ENCODE results near the gene NRP1.

NRP1 gene

DNA sequence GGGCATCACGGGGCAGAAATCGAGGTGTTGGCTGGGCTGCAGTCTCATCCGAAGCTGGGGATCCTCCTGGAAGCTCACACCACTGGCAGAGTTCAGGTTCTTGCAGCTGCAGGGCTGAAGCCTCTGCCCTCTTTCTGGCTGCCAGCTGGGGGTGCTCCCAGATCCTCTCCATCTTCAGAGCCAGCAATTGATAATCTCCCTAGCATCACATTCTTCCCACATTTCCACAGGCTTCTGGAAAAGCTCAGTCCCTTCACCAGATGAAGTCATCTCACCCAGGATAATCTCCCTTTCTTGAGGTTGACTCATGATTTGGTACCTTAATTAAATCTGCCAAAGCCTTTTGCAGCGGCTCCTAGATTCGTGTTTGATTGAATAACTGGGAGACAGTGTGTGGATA lies 55.2 kb downstream of the NRP1 start:
- TF ChIP-seq TAF1 (IDR thresholded peaks at IDR 0.05; ENCODE audit: low read depth) (no peak), EP300 (IDR thresholded peaks at IDR 0.05; ENCODE audit: borderline replicate concordance) (no peak), USF1 (IDR thresholded peaks at IDR 0.05) (no peak), FOXM1 (IDR thresholded peaks at IDR 0.05; ENCODE audit: borderline replicate concordance, low read depth) (no peak), EGR1 (IDR thresholded peaks at IDR 0.05) (no peak), ZBTB7A (IDR thresholded peaks at IDR 0.05; ENCODE audit: low read depth) (no peak), CREB1 (IDR thresholded peaks at IDR 0.05; ENCODE audit: low read depth) (no peak), REST (IDR thresholded peaks at IDR 0.05; ENCODE audit: low read depth) (no peak), RAD21 (IDR thresholded peaks at IDR 0.05; ENCODE audit: low read depth) (no peak), TEAD4 (IDR thresholded peaks at IDR 0.05) (no peak), TCF12 (IDR thresholded peaks at IDR 0.05; ENCODE audit: low read depth) (no peak), YY1 (IDR thresholded peaks at IDR 0.05; ENCODE audit: low read depth) (no peak), NFIC (IDR thresholded peaks at IDR 0.05) (no peak), CEBPB (IDR thresholded peaks at IDR 0.05) (no peak)
- TF ChIP-seq, protein P1, sequence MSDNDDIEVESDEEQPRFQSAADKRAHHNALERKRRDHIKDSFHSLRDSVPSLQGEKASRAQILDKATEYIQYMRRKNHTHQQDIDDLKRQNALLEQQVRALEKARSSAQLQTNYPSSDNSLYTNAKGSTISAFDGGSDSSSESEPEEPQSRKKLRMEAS (IDR thresholded peaks at IDR 0.05) = no peak

GRCh38 chr10:33278198-33278597 lies 56.3 kb downstream of the NRP1 start:
- TF ChIP-seq TEAD4 (IDR thresholded peaks at IDR 0.05) (no peak), REST (IDR thresholded peaks at IDR 0.05; ENCODE audit: low read depth) (no peak), FOXM1 (IDR thresholded peaks at IDR 0.05; ENCODE audit: borderline replicate concordance, low read depth) (no peak), USF1 (IDR thresholded peaks at IDR 0.05) (no peak)

GRCh38 chr10:33277135-33277536 lies 57.3 kb downstream of the NRP1 start:
- TF ChIP-seq REST (IDR thresholded peaks at IDR 0.05; ENCODE audit: low read depth) (no peak), EGR1 (IDR thresholded peaks at IDR 0.05) (no peak), CEBPB (IDR thresholded peaks at IDR 0.05) (no peak), NFIC (IDR thresholded peaks at IDR 0.05) (no peak), TAF1 (IDR thresholded peaks at IDR 0.05; ENCODE audit: low read depth) (no peak)
- TF ChIP-seq, protein P1 (IDR thresholded peaks at IDR 0.05) = no peak

DNA sequence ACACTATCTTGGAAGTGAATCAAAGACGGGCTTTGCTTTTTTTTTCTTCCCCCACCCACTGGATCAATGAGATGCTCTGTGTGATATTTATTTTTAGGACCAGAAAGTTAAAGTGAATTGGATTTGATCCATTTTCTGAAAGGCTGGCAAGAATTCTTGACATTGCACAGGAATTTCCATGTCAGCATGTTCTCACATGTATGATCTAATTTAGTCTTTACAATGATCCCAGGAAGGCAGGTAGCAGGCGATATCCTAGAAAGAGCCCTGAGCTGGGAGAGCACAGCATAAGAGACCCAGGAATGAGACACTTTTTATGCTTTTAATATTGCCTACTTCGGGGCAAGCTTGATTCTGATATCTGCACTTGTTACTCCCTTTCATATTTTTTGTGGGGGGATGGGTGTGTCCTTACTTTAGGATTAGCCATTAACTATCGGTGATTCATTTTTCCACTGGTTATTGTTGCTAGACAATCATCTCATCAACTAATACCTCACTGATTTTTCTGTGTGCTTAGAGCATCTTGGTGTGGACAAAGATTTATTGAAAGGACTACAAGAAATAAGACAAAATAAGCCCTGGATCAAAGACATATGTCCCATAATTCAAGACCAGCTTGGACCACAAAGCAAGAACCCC lies 58.1 kb downstream of the NRP1 start:
- TF ChIP-seq YY1 (IDR thresholded peaks at IDR 0.05; ENCODE audit: low read depth) (no peak), FOXM1 (IDR thresholded peaks at IDR 0.05; ENCODE audit: borderline replicate concordance, low read depth) (no peak), EGR1 (IDR thresholded peaks at IDR 0.05) (no peak), TCF12 (IDR thresholded peaks at IDR 0.05; ENCODE audit: low read depth) (no peak), ZBTB7A (IDR thresholded peaks at IDR 0.05; ENCODE audit: low read depth) (no peak), NFIC (IDR thresholded peaks at IDR 0.05) (no peak), TEAD4 (IDR thresholded peaks at IDR 0.05) (no peak), CEBPB (IDR thresholded peaks at IDR 0.05) (no peak), RAD21 (IDR thresholded peaks at IDR 0.05; ENCODE audit: low read depth) (no peak), EP300 (IDR thresholded peaks at IDR 0.05; ENCODE audit: borderline replicate concordance) (no peak)
